GM21825 (cell line): ENCODE results near the gene CWC27.
"Not testable (repeated sequence)": the region's sequence is repeated elsewhere in the genome, so short reads cannot be mapped to it uniquely, and the experiment has no call there.

Experiments used
- ATAC-seq: cut with Tn5 transposase; IDR thresholded peaks from one replicate; pipeline ENCODE4 v1.9.1; 2021; ENCODE audit warnings: mild to moderate bottlenecking, moderate library complexity; ENCODE audit not compliant: unreplicated experiment

Gene CWC27

DNA sequence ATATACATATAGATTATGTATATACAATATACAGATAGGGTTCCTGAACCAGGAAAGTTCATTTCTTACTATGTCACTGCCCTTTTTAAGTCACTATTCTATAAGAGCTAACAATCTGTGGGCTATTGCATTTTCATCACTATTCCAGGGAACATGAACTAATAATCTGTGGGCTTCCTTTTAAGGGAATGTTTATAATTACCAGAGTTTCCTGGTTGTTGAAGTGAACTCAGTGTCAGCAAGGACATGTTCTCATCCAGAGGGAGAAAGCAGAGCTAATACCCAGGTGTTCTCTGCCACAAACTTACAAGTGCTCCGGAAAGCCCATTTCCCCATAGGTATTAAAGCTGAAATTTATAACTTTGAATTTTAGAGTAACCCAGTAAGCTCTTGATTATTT lies 69.6 kb downstream of the CWC27 start:
- ATAC-seq = no peak

GRCh38 chr5:64838803-64839202 lies 70.1 kb downstream of the CWC27 start:
- no peak for ATAC-seq

DNA sequence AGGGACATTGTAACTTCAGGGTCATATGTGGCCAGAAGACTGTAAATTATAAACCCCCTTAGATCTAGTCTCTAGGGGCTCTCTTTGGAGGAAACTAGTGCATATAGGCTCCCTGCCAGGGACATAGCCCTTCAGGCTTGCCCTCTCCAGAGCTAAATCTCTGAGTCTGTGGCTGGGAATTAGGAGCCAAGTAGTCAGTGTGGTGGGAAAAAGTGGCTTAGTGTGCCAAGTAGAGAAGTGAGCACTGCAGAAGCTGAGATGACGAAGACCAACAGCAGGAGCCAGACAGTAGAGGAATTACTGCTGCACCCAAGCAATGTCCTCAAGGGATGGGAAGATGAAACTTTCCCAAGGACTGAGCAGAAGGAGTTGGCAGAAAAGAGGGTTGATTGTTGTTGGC lies 71.2 kb downstream of the CWC27 start:
- ATAC-seq = no peak

DNA sequence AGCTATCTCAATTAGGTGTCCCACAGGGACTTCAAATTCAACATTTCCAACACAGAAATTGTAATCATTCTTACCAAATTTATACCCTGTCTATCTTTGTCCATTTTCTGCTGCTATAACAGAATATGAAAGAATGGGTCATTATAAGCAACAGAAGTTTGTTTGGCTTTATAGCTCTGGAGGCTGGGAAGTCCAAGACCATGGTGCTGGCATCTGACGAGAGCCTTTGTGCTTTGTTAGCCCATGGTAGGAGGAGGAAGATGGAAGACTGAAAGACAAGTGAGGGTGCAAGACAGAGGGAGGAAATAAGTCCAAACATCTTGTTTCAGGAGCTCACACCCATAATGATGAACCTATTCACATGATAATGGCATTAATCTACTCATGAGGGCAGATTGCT lies 72.2 kb downstream of the CWC27 start:
- no peak for ATAC-seq

DNA sequence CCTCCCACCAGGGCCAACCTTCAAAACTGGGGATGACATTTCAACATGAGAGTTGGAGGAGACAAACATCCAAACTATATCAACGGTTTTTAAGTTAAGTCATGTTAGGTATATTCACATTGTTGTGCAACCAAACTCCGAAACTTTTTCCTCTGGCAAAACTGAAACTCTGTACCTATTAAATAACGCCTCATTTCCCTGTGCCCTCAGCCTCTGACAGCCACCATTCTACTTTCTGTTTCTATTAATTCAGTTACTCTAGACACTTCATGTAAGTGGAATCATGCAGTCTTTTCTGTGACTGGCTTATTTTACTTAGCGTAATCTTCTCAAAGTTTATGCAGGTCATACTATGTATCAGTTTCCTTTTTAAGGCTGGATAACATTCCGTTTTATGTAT lies 85.0 kb downstream of the CWC27 start:
- ATAC-seq = no peak

DNA sequence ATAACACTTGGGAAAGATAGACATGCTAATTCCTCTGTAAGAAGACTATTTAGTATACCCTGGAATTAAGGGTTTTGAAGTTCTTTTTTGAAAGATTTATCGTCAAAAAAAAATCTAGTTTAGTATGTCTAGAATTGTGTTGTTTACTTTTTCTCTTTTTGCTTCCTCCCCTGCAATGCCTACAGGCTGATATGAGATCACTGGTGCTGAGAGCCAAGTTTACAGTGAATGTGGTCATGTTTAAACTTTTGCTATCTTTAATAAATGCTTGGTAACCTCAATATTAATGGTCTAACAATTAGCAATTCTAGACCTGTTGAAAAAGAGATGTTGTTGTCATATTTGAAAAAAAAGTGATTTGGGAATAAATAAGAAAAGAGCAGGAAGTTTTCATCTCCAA lies 86.1 kb downstream of the CWC27 start:
- no peak for ATAC-seq

DNA sequence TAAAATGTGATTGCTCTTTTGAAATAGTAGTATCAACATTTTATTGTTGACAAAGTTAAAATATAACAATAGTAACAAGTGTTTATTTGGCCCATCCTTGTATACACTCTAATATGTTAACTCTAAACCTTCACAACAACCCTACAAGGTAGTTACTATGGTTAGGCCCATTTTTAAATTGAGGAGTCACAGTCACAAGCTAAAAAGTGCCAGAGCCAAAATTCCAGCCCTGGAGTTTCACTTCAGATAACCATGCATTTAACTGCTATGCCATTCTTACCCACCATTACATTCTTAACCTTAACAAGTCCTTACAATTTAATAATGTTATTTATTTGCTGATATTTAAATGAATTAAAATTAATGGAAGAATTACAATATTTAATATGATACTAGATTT lies 91.2 kb downstream of the CWC27 start:
- ATAC-seq = no peak

DNA sequence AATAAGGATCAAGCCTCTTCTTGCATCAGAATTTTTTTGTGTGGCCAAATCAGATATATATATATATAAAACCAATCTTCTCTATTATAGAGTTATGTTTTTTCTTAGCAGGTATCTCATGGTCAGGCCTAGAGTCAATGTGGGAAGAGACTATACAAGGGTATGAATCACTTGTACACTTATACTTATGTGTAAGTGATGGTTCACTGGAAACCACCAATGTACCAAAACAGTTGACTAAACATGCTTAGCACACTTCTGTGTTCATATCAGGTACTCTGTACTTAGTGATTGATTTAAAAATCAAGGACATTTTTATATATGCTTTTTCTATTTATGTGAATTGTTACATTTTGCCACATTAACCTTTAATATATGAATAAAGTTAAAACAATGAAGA lies 92.6 kb downstream of the CWC27 start:
- ATAC-seq = no peak

GRCh38 chr5:64864171-64864570 lies 95.4 kb downstream of the CWC27 start:
- no peak for ATAC-seq

DNA sequence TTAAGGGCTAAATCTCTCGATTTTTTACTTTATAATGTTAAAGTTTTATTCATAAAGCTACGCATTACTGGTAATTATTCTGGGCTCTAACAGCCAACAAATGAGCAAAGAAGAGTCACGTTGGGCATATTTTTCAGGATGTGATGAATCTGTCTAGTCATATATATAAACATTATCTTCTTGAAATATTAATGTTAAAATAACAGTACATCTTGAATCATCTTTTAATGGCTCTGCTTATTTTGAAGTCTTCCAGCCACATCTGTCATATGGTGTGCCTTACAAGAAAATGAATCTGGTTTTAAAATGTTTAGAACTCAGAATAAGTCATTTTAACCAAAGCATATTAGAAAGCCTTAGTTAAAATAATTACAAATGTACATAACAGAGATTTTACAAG lies 96.9 kb downstream of the CWC27 start:
- ATAC-seq = no peak

DNA sequence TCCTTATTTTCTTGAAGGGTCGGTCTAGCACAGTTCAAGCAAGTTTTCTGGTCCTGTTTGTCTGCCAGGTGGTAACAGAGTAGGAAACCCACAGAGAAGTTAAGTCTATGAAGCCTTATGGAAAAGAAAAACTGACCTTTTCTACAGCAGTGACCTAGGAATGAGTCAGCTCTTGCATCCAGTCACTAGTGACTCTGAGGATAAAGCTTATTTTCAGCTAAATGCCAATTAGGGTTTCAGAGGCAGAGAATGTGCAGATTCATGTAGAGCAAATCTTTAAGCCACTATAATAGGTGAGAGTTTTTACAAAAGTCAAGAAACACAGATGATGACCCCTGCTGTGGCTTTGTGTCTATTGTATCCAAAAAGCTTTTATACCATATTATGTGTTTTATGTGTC lies 100.7 kb downstream of the CWC27 start:
- no peak for ATAC-seq

DNA sequence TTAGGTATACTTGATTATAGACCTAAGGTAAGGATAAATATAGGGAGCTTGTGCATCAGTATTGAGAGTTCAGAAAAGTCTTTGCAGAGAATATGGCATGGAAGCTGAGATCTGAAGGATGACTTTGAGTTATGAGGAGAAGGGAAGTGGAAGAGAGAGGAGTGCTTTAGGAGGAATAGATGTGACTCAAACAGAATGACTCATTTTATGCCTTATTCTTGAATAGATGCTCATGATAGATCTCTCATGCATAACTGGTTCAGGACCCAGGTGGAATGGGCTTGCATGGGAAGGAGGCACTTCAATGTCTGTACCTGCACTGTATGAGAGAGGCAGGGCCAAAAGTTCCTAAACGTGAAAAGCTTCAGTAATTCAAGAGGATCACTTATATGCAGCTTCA lies 103.3 kb downstream of the CWC27 start:
- no peak for ATAC-seq

GRCh38 chr5:64873441-64873840 lies 104.7 kb downstream of the CWC27 start:
- ATAC-seq = no peak

- ATAC-seq = no peak
These were observed 106.0 kb downstream of the CWC27 start for GRCh38 chr5:64874753-64875152.

DNA sequence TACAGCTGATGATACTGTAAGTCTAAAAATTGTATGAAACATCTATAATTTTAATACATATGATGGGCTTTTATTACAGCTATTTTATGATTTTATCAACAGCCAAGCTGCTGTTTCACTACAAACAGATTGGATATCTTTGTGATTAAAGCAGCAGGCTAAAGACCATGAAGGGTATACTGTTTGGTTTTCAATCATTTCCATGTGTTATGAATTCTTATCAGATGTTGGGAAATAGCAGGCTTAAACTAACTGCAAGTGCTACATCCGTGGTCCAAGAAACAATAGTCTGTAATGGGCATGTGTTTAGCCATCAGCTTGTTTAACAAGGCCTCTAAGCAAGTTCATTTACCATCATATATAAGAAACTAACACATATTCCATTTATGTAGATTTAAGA lies 107.5 kb downstream of the CWC27 start:
- ATAC-seq = no peak

- ATAC-seq = no peak
These were observed 112.1 kb downstream of the CWC27 start for GRCh38 chr5:64880821-64881220.

DNA sequence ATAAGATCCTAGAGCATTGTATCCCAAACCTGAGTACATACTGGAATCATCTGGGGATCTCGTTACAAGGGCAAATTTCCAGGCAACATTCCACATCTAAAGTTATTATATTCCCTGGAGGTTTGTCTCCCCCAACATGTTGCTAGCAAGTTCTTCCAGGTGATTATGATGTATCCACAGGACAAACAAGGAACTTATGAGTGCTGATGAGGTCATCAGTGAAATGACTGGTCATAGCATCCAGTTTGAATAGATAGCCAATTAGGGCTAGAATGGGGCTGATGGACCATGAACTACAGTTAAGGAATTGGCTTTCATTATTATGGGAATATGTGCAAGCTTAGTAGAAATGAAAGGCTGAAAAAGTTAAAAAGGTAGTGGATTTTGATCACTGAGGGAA lies 115.2 kb downstream of the CWC27 start:
- ATAC-seq = no peak

DNA sequence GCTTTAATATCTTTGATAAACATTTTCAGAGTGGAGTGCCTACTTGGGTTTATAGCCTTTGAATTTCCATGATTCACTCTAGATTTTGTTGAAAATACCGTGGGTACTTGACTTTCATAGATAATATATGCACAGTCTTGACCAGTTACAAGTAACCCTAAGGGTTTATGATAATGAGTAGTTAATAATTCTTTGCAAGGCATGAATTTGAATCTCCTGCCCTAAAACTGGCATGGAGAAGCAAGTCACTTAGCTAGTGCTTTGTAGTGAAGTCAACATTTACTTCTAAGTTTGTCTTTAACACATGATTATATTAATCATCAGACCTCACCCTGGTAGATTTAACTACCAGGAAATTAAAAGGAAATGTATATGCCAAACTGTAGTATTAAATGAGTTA lies 115.8 kb downstream of the CWC27 start:
- no peak for ATAC-seq

DNA sequence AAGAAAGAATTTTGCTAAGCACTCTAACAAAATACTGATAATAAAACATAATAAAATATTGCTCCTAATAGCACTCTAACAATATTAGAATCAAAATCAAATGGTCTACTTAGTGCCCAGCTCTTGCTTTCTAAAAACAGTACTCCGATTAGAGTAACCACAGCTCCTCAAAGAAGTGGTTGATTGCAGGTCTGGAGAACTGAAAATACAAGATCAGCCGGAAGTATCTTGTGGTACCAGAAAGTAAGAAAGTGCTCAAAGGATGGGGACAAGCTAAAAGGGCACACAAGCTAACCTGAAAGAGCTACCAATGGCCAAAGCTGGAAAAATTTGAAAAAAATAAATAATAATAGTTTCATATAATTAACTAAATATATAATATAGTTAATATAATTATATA lies 119.2 kb downstream of the CWC27 start:
- ATAC-seq = no peak

GRCh38 chr5:64895748-64896147 lies 127.0 kb downstream of the CWC27 start:
- no peak for ATAC-seq

DNA sequence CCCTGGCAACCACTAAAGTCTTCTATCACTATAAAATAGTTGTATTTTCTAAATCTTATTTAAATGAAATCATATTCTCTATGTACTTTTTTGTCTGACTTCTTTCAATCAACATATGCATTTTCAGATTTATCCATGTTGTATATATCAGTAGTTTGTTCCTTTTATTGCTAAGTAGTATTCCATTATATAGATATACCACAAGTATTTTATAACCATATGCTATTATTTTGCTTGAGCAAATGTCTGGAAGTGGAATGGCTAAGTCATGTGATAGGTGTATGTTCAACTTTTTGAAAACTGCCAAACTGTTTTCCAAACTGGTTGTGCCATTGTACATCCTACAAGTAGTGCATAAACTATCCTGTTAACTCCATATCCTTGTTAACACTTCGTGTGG lies 131.1 kb downstream of the CWC27 start:
- ATAC-seq = no peak

DNA sequence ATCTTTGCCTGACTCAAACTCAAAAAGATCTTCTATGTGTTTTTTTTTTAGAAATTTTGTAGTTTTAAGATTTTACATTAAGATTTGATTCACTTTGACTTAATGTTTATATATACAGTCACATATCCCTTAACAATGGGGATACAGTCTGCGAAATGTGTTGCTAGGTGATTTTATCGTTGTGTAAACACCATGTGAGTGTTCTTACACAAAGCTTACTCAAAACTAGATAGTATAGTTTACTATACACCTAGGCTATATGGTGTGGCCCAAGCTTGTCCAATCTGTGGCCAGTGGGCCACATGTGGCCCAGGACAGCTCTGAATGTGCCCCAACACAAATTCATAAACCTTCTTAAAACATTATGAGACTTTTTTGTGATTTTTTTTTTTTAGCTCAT lies 131.9 kb downstream of the CWC27 start:
- no peak for ATAC-seq

GRCh38 chr5:64907399-64907798 lies 138.7 kb downstream of the CWC27 start:
- not testable (repeated sequence) for ATAC-seq

GRCh38 chr5:64914396-64914795 lies 145.7 kb downstream of the CWC27 start:
- ATAC-seq = no peak
